Retinal pigment epithelial cell (primary cell): Measurements from ENCODE around the gene CYP2F1.

Experiments used
- DNase-seq: peaks from one replicate; pipeline ENCODE4 v3.0.0-alpha.2; 2010; ENCODE audit warnings: low read depth
- H3K4me3 ChIP-seq: 2 replicates; pipeline ENCODE4 v1.5.1; 2011; ENCODE audit warnings: mild to moderate bottlenecking, low read length, control low read depth, moderate library complexity
- CTCF ChIP-seq: conservative IDR thresholded peaks from 2 replicates; pipeline ENCODE4 v1.5.1; 2011; ENCODE audit warnings: low read depth, low read length, control low read depth, inconsistent platforms

CYP2F1 gene

DNA sequence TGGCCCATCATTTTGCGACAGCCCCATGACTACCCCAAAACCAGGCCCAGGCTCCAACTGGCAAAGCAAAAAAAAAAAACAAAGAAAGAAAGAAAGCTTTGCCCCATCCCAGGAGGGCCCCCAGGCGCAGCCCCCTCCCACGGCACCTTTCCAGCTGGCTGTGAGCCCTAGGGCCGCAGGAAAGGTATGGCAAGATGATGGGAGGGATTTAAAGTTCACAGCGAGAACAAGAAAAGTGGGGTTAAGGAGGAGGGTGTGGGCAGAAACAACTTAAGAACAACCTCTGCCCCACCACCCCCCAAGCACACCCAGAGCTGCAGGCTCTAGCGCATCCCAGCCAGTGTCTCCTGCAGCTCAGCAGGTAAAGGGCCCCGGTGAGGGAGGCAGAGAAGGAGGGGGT is at the start of gene CYP2F1:
TSS of gene CYP2F1 (plus strand) at position 301 of the 400 bp plus-strand sequence. CDS start 1,757 bp downstream, outside the sequence.
- no peak for TF ChIP-seq CTCF

GRCh38 chr19:41064974-41065569 is 49.2 kb upstream of the CYP2F1 start:
- no peak overlapping the region for H3K4me3 ChIP-seq
- DNase-seq, result no peak
- no peak for TF ChIP-seq CTCF

More for the DNA sequence above, at the start of gene CYP2F1:
- DNase-seq, result no peak
- H3K4me3 ChIP-seq, result no peak within 1 kb of the TSS

DNA sequence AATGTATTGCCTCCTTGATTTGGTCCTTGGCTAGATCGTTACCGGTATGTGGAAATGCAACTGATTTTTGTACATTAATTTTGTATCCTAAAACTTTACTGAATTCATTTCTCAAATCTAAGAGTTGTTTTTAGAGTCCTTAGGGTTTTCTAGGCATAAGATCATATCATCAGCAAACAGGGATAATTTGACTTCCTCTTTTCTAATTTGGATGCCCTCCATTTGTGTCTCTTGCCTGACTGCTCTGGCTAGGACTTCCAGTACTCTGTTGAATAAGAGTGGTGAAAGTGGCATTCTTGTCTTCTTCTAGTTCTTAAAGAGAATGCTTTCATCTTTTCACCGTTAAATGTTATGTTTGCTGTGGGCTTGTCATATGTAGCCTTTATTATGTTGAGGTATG is 37.9 kb upstream of the CYP2F1 start:
- no peak for DNase-seq
- TF ChIP-seq CTCF, result no peak
- no peak overlapping the region for H3K4me3 ChIP-seq

DNA sequence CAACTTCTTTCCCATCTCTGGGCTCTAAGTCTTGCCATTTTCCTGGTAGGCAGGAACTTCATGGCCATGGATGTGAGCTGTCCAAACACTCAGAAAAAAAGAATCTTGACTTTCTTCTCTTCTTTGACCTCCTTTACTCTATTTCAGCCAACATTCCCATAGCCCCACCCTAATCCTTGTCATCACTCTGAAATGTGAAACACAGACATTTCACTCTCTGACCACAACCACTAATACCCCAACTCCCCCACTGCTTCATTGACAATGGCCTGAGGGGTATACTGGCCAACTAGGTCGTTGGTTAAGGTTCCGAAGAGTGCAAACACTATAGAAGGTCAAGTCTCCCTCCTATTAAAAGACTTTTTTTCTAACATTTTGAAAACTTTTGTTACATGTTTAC is 30.7 kb upstream of the CYP2F1 start:
- no peak for DNase-seq
- no peak for TF ChIP-seq CTCF
- no peak overlapping the region for H3K4me3 ChIP-seq

- TF ChIP-seq CTCF, result no peak
- H3K4me3 ChIP-seq, result no peak overlapping the region
- DNase-seq, result no peak
Observed at GRCh38 chr19:41085748-41086415, 28.4 kb upstream of the CYP2F1 start.

GRCh38 chr19:41088151-41088550 is 26.1 kb upstream of the CYP2F1 start, which contains the start of gene CYP2A13:
Gene CYP2A13 (plus strand): TSS chr19:41088451. CDS start chr19:41088472, 21 bp downstream.
- TF ChIP-seq CTCF, result no peak
- DNase-seq, result no peak
- no peak within 1 kb of the TSS for H3K4me3 ChIP-seq

GRCh38 chr19:41089959-41090358 is 24.3 kb upstream of the CYP2F1 start:
- no peak overlapping the region for H3K4me3 ChIP-seq
- no peak for DNase-seq
- no peak for TF ChIP-seq CTCF
